A172 (cell line): ENCODE results near the gene CCL27. TPM values are rescaled to one million over a fixed set of nuclear protein-coding genes. Genes with fewer than 3 reads are reported as not detected.

Experiments used
- DNase-seq: peaks from one replicate; pipeline ENCODE4 v3.0.0-alpha.2; 2015; ENCODE audit warnings: low spot score
- total RNA-seq: library from RNA; depleted of rRNA; stranded (reverse); fragments of >200 nt; shearing (Covaris generic); gene quantifications from 2 replicates; pipeline ENCODE4 v1.2.3, GENCODE V29; 2014; rRNA removed

Gene CCL27, protein sequence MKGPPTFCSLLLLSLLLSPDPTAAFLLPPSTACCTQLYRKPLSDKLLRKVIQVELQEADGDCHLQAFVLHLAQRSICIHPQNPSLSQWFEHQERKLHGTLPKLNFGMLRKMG
- 2.2 TPM in 1 of 2 replicates, not detected in the other for total RNA-seq

DNA sequence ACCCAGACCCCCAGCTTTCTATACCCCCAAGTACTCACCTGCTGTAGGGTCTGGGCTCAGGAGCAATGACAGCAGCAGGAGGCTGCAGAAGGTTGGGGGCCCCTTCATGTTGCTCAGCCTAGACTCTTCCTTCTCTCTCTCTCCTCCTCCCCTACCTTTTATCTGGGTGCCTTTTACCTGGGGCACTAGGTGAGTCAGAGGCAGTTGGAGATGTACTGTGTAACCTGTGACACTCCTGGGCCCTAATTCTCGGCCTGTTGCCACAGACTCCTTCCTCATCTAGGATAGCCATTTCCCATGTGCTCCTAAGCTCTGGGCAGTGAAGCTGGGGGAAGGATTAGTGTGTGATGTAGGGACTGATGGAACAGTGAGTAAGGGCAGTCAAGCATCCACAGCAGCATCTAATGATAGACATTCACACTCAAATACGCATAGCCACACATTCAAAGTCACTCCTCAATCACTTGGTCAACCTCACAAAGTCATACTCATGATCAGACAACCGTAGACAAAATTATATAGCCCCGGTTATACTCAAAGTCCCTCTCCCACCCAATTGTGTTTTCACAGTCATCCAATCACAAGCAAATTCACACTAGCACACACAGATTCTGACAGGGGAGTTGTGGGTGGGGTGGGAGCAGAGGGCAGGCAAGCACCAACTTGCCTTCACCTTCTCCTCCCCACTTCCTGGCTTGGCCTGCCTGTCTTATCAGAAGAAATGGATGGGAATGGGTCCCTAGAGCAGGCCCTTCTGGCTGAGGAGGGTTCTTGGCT, at the start of gene CCL27:
CCL27 (minus strand) TSS at position 132 of the 777 bp plus-strand sequence; CDS start at position 108, 24 bp downstream.
- no peak for DNase-seq

- DNase-seq: no peak
Measured at GRCh38 chr9:34712140-34712539, 49.7 kb upstream of the CCL27 start.

DNA sequence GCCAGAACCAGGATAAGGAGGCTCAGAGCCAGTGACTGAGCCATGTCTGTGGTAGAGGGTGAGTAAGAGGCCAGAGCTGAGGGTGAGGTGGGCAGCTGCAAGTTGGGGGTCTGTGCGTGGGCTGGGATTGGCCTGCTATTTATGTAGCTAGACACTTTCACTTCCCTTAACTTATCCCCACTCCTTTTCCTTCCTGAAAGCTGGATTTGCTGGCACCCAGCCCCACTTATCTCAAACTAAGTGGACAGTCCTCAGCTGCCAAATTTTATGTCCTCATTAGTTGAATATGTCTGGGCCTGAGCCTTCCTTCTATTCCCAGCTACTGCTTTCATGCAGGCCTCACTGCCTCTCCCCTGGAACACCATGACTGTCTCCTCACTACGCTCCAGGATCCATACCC, 47.6 kb upstream of the CCL27 start, which contains the start of gene CCL21:
CCL21 (minus strand) TSS at position 114 of the 400 bp plus-strand sequence; CDS start at position 44, 70 bp downstream.
- DNase-seq: no peak

- no peak for DNase-seq
Measured at GRCh38 chr9:34709196-34709978, 46.9 kb upstream of the CCL27 start.

DNA sequence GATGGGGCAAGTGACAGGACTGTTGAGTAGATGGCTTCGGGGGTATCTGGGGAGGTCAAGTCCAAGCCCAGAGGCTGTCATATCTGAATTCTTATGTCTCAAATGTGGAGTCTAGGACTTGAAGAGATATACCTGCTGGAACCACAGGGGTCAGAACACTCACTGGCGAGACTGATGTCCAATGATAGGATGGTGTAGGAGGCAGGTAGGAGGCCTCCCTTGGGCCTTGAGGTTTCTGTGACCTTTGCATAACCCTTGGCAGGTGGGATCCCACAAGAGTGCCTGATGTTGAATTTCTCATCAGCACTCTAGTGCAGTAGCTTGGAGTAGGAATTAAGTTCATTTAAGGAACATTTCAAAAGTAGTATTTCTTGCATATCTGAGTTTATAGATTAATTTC, 44.7 kb upstream of the CCL27 start:
- DNase-seq: no peak

GRCh38 chr9:34701769-34702736, 39.6 kb upstream of the CCL27 start:
- DNase-seq: peak; percentile 51

GRCh38 chr9:34701023-34701768, 38.7 kb upstream of the CCL27 start:
- peak; percentile 5 for DNase-seq

DNA sequence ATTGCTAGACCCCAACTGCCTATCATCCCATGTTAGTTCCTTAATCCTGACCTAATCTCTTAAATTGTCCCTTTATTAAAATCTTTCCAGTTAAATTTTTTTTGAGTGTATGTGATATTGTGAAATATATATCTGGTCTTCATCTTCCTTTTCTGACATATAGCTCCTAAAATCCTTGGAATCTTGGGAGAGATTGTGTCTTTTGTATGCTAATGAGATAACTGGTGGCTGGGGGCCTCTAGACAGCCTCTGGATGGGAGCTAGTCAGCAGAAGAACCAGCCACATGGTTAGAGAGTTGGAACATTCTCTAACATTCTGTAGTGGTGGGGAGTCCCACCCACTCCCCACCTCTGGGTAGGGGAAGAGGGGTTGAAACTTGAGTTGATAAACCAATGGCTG, 32.4 kb upstream of the CCL27 start:
- no peak for DNase-seq

DNA sequence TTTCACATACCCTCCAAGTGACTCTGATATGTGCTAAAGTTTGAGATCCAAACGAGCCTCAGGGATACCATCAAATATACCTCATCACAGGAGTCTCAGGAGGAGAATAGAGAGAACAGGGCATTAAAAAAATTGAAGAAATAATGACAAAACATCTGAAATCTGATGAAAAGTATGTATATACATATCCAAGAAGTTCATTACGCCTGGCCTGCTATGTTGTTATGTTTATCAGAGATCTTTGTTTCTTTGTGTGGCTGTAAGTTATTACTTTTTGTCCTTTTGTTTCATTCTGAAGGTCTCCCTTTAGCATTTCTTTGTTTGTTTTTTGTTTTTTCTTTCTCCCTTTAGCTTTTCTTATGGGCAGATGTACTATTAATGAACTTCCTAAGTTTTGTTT, 31.1 kb upstream of the CCL27 start:
- no peak for DNase-seq

DNA sequence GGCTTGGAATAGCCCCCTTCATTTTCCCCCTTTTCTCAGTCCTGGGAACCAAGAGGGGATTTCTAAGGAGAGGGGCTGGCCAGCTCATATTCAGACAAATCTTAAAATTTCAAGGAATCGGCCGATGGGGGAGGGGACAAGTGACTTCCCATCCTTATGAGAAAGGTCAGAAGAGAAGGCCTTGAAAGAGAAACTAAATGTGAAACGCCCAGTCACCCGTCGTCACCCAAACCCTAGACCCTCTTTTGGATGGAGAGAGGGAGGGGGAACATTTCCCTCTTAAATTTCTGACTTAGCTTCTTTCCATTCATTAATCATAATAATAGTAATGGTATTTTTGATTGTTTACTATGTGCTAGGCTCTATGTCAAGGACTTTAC, 29.5 kb upstream of the CCL27 start:
- no peak for DNase-seq

DNA sequence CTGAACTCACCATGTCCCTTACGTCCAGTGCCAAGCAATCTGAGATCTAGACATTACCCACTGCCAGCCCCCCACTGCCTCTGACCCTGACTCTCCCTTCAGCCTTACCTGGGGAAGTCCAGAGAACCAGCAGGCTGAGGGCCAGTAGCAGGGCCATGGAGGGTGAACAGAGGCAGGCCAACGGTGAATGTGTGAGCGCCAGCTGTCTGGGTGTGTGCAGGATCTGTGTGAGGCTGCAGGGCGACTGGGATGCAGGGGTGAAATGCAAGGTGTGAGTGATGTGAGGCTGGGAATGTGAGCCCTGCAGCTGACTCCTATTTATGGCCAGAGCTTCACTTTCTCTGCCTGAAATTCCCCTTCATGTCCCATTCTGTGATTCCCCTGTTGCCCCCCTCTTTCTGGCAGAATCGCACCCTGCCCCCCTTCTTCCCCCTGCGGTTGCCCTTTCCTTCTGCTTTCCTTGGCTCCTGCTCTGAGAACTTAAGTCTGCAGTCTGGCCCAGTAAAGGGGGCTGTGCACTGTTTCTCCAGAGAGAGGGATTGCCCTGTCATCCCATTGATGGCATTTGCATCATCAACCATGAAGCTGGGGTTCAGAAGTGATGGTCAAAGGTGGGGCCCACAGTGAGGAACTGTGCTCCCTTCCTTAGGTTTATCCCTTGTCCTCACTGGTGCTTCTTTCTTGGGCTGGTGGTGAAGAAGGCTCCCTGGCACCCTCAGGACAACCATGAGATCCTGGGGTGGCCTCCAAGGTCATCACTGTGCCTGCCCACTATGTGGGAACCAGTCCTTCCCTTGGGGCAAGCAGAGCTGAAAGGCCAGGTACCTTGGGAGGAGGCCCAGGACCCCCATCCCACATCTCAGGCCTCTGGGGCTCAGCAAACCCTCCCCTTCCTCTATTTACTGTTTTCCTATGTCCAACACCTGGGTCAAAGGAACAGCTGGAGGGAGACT, 28.8 kb upstream of the CCL27 start, which contains the start of gene CCL19:
CCL19 (minus strand) TSS at position 294 of the 953 bp plus-strand sequence; CDS start at position 157, 137 bp downstream.
- no peak for DNase-seq

GRCh38 chr9:34689512-34689911, 27.1 kb upstream of the CCL27 start:
- DNase-seq: no peak

GRCh38 chr9:34689116-34689470, 26.6 kb upstream of the CCL27 start:
- DNase-seq: no peak

DNA sequence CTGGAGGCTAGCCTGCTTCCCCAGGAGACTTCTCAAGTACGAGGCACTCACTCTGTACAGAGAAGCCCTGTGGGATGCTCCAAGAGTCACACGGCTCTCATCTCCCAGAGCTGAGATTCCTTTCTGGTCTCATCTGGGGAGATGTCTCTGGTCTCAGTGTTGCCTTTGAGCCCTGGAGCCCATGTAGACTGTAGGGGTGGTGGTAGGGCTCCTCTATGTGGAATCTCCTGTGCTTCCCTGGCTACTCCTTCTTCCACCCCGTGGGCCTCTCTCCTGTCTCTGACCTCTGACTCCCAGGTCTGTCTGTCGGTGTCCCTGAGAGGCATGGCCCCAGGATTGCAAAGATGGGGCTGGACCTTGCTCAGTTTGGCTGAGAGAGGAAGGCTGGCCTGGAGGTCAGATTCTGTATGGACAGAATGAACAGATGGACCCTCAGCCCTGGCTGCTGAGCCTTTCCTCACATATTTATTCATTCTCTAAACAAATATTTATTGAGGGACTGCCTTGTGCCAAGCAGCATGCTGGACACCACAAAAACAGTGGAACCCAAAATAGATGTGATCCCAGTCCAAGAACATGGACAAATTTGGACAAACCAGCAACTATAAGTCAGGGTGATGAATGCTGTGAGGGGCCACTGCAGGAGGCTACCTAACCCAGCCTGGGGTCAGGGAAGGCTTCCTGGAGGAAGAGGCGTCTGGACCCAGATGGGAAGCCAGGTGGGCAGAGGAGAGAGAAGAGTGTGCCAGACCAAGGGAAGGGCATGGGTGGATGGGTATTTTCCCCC, 26.1 kb upstream of the CCL27 start:
- no peak for DNase-seq

DNA sequence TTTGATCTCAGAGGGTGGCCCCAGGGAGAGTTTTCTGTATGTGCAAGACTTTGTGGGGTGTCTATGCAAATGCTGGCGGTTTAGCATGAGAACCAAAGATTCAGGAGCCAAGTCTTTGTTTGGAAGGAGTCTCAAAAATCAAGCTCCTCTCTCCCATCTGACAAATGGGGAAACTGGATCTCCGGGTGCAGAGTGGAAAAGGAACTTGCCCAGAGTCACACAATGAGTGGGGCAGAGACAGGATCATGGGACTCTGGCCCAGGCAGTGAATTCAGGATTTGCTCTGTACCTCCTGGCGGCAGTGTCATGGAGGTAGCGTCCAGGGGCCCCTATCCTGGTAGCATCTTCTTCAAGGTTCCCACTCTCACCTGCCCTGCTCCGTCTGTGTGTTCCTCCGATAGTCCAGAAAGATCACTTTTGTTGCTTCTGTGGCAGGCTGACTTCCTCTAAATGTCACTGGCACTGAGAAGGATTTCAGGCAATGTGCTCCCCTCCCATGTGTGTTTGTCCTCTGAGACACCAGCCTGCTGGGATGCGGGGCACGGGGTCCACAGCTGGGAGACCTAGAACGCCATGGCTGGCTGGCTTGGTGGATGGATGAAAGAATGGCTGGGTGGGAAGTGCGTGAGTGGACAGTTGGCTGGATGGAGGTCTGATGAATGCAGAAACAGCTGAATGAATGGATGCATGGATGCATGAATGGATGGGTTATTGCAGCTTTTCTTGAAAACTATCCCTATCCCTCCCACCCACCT, 25.0 kb upstream of the CCL27 start:
- DNase-seq: no peak

DNA sequence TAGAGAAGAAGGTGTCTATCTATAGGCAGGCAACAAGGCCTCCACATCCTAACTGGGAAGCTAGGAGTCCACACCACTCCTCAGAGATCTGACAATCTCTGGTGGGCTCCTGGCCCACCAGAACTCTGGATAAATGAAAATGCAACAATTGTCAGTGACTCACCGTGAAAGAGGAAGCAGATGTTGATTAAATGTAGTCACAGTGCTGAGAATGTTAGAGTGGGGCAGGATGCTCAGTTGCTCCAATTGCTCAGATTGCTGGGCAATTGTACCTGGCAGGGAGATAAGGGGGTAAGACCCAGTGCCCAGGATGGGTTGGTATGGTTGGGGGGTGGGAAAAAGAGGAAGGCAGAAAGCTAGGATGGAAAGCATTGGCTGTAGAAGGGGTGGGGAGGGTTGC, 24.3 kb upstream of the CCL27 start:
- DNase-seq: no peak

- no peak for DNase-seq
Measured at GRCh38 chr9:34686231-34686630, 23.8 kb upstream of the CCL27 start.

DNA sequence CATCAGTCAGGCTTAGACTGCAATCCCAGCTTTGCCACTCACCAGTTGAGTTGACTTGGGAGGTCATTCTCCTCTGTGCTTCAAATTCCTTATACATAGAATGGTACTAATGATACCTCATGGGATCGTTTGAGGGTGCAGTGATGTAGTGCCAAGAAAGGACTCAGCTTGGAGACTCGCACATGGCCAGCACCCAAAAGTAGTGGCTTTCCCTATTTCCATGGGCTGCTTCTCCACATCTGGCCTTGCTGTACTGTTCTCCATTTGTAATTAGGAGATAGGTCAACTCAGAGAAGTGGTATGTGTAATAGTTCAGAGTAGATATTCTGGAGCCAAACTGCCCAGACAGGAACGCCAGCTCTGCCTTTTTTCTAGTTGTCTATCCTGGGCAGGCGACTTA, 23.1 kb upstream of the CCL27 start:
- DNase-seq: no peak
